CD14-positive monocyte (primary cell): ENCODE measurements around the gene MAP2K5. TPM values are rescaled to one million over a fixed set of nuclear protein-coding genes. Genes with fewer than 3 reads are reported as not detected.

Experiments
- DNase-seq, 3 donors: peaks; one replicate each; pipeline ENCODE4 v3.0.0-alpha.2; 2011 to 2022
- H2AFZ ChIP-seq: 2 replicates; pipeline ENCODE4 v1.6.0; 2012; ENCODE audit warnings: mild to moderate bottlenecking, low read depth, low read length, inconsistent platforms; ENCODE audit not compliant: insufficient read depth, poor library complexity, severe bottlenecking
- H3K27ac ChIP-seq, 2 donors: 1 replicate in 1 of 2; 2 replicates in 1 of 2; pipeline ENCODE4 v1.5.1; 2012 to 2013; ENCODE audit warnings: low read length in 2 of 2, control low read depth in 1 of 2, inconsistent platforms in 1 of 2, low read depth in 1 of 2, mild to moderate bottlenecking in 1 of 2
- H3K27me3 ChIP-seq, 2 donors: one replicate each; pipeline versions ENCODE4 v1.6.0 to v1.6.1; 2011 to 2013; ENCODE audit warnings: low read length in 2 of 2; ENCODE audit not compliant: control insufficient read depth in 2 of 2, insufficient read depth in 2 of 2
- H3K36me3 ChIP-seq, 2 donors: replicated peaks in 1 of 2; 1 replicate in 1 of 2; 2 replicates in 1 of 2; pipeline versions ENCODE4 v1.5.1 to v1.6.1; 2012 to 2013; ENCODE audit warnings: low read length in 2 of 2, control low read depth in 1 of 2, inconsistent platforms in 1 of 2, mild to moderate bottlenecking in 1 of 2; ENCODE audit not compliant: insufficient read depth in 2 of 2, control insufficient read depth in 1 of 2
- H3K4me1 ChIP-seq, 2 donors: 1 replicate in 1 of 2; 2 replicates in 1 of 2; pipeline versions ENCODE4 v1.5.1 to v1.6.1; 2012 to 2013; ENCODE audit warnings: low read length in 2 of 2, control low read depth in 1 of 2, inconsistent platforms in 1 of 2, mild to moderate bottlenecking in 1 of 2, moderate library complexity in 1 of 2; ENCODE audit not compliant: insufficient read depth in 2 of 2, control insufficient read depth in 1 of 2
- H3K4me2 ChIP-seq: replicated peaks from 2 replicates; pipeline ENCODE3; 2012; ENCODE audit warnings: low read length, moderate library complexity, mild to moderate bottlenecking; ENCODE audit not compliant: poor library complexity, severe bottlenecking; ENCODE audit errors: extremely low read depth
- H3K4me3 ChIP-seq, 3 experiments: fragments of 200-600 bp in 1 of 3; sonication (generic) in 1 of 3; replicated peaks in 1 of 3; 1 replicate in 2 of 3; 2 replicates in 1 of 3; pipeline ENCODE4 v1.5.1; 2011 to 2013; ENCODE audit warnings: low read length in 3 of 3, mild to moderate bottlenecking in 3 of 3, control low read depth in 2 of 3, low read depth in 2 of 3, inconsistent platforms in 1 of 3, moderate library complexity in 1 of 3
- H3K79me2 ChIP-seq: 2 replicates; pipeline ENCODE4 v1.6.0; 2012; ENCODE audit warnings: mild to moderate bottlenecking, control low read depth, inconsistent platforms, low read length, moderate library complexity; ENCODE audit not compliant: insufficient read depth
- H3K9ac ChIP-seq: 2 replicates; pipeline ENCODE4 v1.6.0; 2017; ENCODE audit warnings: low read length, mild to moderate bottlenecking; ENCODE audit not compliant: insufficient read depth, poor library complexity, severe bottlenecking
- H3K9me3 ChIP-seq, 2 donors: replicated peaks in 1 of 2; 1 replicate in 1 of 2; 2 replicates in 1 of 2; pipeline versions ENCODE4 v1.5.1 to v1.6.1; 2012 to 2013; ENCODE audit warnings: low read length in 2 of 2, control low read depth in 1 of 2; ENCODE audit not compliant: control insufficient read depth in 1 of 2, insufficient read depth in 1 of 2
- H4K20me1 ChIP-seq: 2 replicates; pipeline ENCODE4 v1.6.0; 2012; ENCODE audit warnings: mild to moderate bottlenecking, low read length, control low read depth, moderate library complexity; ENCODE audit not compliant: insufficient read depth
- H3K27ac Mint-ChIP-seq, 7 donors: one replicate each; pipeline ENCODE4 v1.8.0; 2020; ENCODE audit warnings: mild to moderate bottlenecking in 7 of 7, mixed read lengths in 7 of 7, moderate library complexity in 6 of 7, inconsistent platforms in 2 of 7
- H3K27me3 Mint-ChIP-seq, 3 donors: one replicate each; pipeline ENCODE4 v1.8.0; 2021 to 2022; ENCODE audit warnings: low read depth in 3 of 3, mild to moderate bottlenecking in 3 of 3, mixed read lengths in 3 of 3, moderate library complexity in 3 of 3, inconsistent platforms in 1 of 3
- H3K36me3 Mint-ChIP-seq, 2 donors: one replicate each; pipeline ENCODE4 v1.8.0; 2020; ENCODE audit warnings: mixed read lengths in 2 of 2, inconsistent platforms in 1 of 2, mild to moderate bottlenecking in 1 of 2
- H3K4me1 Mint-ChIP-seq: one replicate; pipeline ENCODE4 v1.8.0; 2020; ENCODE audit warnings: mild to moderate bottlenecking, mixed read lengths
- H3K4me3 Mint-ChIP-seq, 2 donors: one replicate each; pipeline ENCODE4 v1.8.0; 2020; ENCODE audit warnings: mild to moderate bottlenecking in 2 of 2, mixed read lengths in 2 of 2, moderate library complexity in 1 of 2
- H3K9me3 Mint-ChIP-seq, 7 donors: one replicate each; pipeline ENCODE4 v1.8.0; 2020 to 2022; ENCODE audit warnings: mixed read lengths in 7 of 7, mild to moderate bottlenecking in 6 of 7, moderate library complexity in 6 of 7, inconsistent platforms in 2 of 7
- WGBS: methylation state at CpG from one replicate; pipeline ENCODE4 v1.1.5; 2013; ENCODE audit warnings: missing lambda C conversion rate; ENCODE audit not compliant: insufficient coverage; 5-methylcytosine and 5-hydroxymethylcytosine counted together
- intact Hi-C, 2 donors: fragments of 100-400 bp; cut with micrococcal nuclease; formaldehyde crosslinking; loops; one replicate each; pipeline versions ENCODE4 v1.15.0 to v1.15.1; 2023
- polyA plus RNA-seq, 3 donors: library from polyadenylated mRNA; depleted of rRNA in 1 of 3; unstranded in 2 of 3; stranded (reverse) in 1 of 3; fragments of 300-500 nt in 2 of 3; fragments of >200 nt in 1 of 3; fragmentation: Illumina TruSeq in 2 of 3; gene quantifications; 1 replicate in 2 of 3; 2 replicates in 1 of 3; pipeline ENCODE4 v1.2.3, GENCODE V29; 2012 to 2021
- TF ChIP-seq, protein P1 (sequence below): fragments of 200-600 bp; IDR thresholded peaks from one replicate; pipeline ENCODE4 v1.8.0; 2022; ENCODE audit warnings: antibody characterized with exemption, mild to moderate bottlenecking

The MAP2K5 gene
- polyA plus RNA-seq, 3 donors: 10.2 to 11.3 (median 10.6) TPM

DNA sequence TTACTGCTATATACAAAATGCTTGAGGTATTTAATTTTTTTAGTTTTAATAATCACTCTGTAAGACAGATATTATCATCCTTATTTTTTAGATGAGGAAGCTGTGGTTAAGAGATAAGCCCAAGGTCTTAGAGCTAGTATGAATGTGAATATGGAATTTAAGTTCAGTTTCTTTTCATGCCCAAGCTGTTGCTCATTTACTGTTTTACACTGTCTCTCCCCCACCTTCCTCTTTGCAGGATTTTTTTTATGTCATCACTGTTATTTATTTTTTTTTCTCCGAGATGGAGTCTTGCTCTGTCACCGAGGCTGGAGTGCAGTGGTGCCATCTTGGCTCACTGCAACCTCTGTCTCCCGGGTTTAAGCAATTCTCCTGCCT lies 22.5 kb downstream of the MAP2K5 start:
- Mint-ChIP-seq H3K4me3 (no peak overlapping the region), H3K4me1 (peaks cover 3% of the 10 kb centered on the region), H3K27ac (no peak overlapping the region), H3K36me3 (peaks cover 42 to 62% of the 10 kb centered on the region in 2 donors), H3K9me3 (peaks cover 0 to 1% (median 0%) of the 10 kb centered on the region in 7 donors), H3K27me3 (no peaks in the 10 kb centered on the region)
- no peak overlapping the region for H3K9ac ChIP-seq
- TF ChIP-seq, protein P1, sequence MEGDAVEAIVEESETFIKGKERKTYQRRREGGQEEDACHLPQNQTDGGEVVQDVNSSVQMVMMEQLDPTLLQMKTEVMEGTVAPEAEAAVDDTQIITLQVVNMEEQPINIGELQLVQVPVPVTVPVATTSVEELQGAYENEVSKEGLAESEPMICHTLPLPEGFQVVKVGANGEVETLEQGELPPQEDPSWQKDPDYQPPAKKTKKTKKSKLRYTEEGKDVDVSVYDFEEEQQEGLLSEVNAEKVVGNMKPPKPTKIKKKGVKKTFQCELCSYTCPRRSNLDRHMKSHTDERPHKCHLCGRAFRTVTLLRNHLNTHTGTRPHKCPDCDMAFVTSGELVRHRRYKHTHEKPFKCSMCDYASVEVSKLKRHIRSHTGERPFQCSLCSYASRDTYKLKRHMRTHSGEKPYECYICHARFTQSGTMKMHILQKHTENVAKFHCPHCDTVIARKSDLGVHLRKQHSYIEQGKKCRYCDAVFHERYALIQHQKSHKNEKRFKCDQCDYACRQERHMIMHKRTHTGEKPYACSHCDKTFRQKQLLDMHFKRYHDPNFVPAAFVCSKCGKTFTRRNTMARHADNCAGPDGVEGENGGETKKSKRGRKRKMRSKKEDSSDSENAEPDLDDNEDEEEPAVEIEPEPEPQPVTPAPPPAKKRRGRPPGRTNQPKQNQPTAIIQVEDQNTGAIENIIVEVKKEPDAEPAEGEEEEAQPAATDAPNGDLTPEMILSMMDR: no peak
- H3K36me3 ChIP-seq: peaks cover 17 to 55% of the 10 kb centered on the region in 2 donors
- no peak overlapping the region for H3K27ac ChIP-seq
- intact Hi-C loops: no loop called here
- H3K27me3 ChIP-seq: no peaks in the 10 kb centered on the region
- DNase-seq: no peak
- no peaks in the 10 kb centered on the region for H3K79me2 ChIP-seq
- no peak overlapping the region for H2AFZ ChIP-seq
- H3K4me2 ChIP-seq: no peak overlapping the region
- no CpG with 5 or more reads among the region's 3 CpGs for WGBS
- no peak overlapping the region for H3K4me3 ChIP-seq
- H4K20me1 ChIP-seq: no peaks in the 10 kb centered on the region
- no peaks in the 10 kb centered on the region for H3K4me1 ChIP-seq
- no peaks in the 10 kb centered on the region for H3K9me3 ChIP-seq

DNA sequence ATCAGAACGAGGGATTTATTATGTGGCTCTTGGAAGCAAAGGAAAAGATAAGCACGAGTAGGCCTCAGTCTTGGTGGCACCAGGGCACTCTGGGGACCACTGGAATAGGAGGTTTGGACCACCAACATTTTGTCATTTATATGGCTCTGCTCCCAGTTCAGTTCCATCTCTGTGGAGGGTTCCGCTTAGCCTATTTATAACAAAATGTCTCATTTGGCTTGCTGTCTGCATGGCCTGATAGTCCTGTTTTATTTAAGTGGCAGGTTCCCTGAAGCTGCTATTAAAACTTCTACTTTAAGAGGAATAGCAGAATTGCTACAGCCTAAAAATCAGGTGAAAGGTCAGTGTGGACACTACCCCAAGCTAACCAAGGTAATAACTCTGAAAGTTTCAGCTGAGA lies 27.2 kb downstream of the MAP2K5 start:
- peaks cover 40 to 52% of the 10 kb centered on the region in 2 donors for H3K36me3 Mint-ChIP-seq
- Histone ChIP-seq H3K4me3 (no peak overlapping the region), H3K27ac (no peak overlapping the region), H3K4me1 (no peaks in the 10 kb centered on the region), H3K27me3 (no peaks in the 10 kb centered on the region), H4K20me1 (no peaks in the 10 kb centered on the region), H2AFZ (no peak overlapping the region), H3K9ac (no peak overlapping the region), H3K4me2 (no peak overlapping the region), H3K79me2 (no peaks in the 10 kb centered on the region), H3K9me3 (peaks cover 0 to 3% of the 10 kb centered on the region in 2 donors), H3K36me3 (peaks cover 5 to 36% of the 10 kb centered on the region in 2 donors)
- WGBS: 100% methylated on average over 2 of the region's 3 CpGs
- intact Hi-C loops: no loop called here
- TF ChIP-seq, protein P1: no peak
- peaks cover 0 to 13% (median 5%) of the 10 kb centered on the region in 7 donors for H3K9me3 Mint-ChIP-seq
- H3K4me3 Mint-ChIP-seq: no peak overlapping the region
- DNase-seq: no peak
- H3K4me1 Mint-ChIP-seq: peaks cover 10% of the 10 kb centered on the region
- peak overlapping the region in 1 of 7 donors; percentile 55 for H3K27ac Mint-ChIP-seq
- H3K27me3 Mint-ChIP-seq: no peaks in the 10 kb centered on the region
